ENCODE results near the gene DUS1L.
"Not testable (repeated sequence)": the region's sequence is repeated elsewhere in the genome, so short reads cannot be mapped to it uniquely, and the experiment has no call there.

DUS1L gene

DNA sequence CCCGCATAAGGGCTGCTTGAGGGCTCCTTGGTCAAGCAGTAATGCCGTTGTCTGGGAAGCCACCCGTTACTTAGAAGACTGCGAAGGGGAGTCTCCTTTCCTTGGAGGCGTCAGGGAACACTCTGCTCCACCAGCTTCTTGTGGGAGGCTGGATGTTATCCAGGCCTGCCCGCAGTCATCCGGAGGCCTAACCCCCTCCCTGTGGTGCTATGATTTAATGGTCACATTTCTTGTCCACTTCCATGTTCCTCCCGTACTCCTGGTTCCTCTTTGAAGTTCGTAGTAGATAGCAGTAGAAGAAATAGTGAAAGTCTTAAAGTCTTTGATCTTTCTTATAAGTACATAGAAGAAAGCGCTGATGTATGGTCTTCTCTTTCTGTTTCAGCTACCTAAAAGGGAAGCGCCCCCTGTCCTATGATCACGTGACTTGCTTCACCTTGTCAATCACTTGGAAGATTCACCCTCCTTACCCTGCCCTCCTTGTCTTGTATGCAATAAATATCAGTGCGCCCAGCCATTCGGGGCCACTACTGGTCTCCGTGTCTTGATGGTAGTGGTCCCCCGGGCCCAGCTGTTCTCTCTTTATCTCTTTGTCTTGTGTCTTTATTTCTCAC, 26.7 kb downstream of the DUS1L start:
- DNase-seq, result not testable (repeated sequence)

DNA sequence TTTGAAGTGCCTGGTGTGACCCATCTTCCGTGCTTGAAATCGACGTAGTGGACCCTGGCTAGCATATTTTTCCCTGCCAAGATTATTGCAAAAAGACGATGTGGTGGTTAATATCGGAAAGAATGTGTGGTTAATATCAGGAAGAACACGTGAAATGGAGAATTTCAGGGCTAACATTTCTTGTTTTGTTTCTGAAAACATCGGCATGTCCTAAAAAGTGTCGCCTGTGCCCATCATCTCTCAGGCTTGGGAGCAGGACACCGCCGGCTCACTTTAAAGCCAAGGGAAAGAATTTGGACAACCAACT, 27.8 kb downstream of the DUS1L start:
- DNase-seq, result no peak

GRCh38 chr17:82037092-82037888, 28.3 kb downstream of the DUS1L start, which contains the start of gene DCXR:
Gene DCXR, minus strand, starts transcription at chr17:82037697. Its CDS starts 15 bp downstream, at chr17:82037682.
- DNase-seq, result peak; percentile 57

- no peak for DNase-seq
These were observed 28.9 kb downstream of the DUS1L start for GRCh38 chr17:82036634-82037091.

DNA sequence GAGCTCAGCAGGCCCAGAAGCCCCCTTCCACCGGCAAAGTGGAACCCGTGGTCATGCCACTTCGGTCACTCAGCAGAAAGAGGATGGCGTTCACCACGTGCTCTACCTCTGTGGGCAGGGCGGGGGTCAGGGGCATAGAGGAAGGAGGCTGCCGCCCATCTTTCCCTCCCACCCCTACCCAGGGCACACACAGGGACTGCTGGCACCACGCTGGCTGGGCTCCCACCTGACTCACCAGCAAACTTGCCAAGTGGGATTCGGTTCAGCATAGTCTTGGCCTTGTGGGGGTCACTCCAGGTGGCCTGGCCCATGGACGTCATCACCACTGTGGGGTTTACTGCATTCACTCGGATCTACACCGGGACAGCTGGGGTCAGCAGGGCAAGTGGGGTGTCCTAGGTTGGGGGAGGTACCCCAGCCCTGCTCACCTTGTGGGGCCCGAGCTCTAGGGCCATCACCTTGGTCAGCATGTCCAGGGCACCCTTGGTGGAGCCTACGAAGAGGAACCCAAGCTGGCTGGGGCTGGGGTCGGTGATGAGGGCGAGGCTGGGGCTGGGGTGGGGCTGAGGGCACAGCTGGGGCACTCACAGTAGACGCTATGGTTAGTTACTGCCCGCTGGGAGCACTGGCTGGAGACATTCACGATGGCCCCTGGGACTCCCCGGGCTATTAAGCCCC, 29.5 kb downstream of the DUS1L start:
- no peak for DNase-seq

- no peak for DNase-seq
These were observed 30.1 kb downstream of the DUS1L start for GRCh38 chr17:82035488-82035887.

GRCh38 chr17:82034371-82035011, 31.1 kb downstream of the DUS1L start:
- no peak for DNase-seq

GRCh38 chr17:82033359-82034085, 32.1 kb downstream of the DUS1L start:
- DNase-seq, result no peak

- no peak for DNase-seq
These were observed 33.5 kb downstream of the DUS1L start for GRCh38 chr17:82031885-82032627.

DNA sequence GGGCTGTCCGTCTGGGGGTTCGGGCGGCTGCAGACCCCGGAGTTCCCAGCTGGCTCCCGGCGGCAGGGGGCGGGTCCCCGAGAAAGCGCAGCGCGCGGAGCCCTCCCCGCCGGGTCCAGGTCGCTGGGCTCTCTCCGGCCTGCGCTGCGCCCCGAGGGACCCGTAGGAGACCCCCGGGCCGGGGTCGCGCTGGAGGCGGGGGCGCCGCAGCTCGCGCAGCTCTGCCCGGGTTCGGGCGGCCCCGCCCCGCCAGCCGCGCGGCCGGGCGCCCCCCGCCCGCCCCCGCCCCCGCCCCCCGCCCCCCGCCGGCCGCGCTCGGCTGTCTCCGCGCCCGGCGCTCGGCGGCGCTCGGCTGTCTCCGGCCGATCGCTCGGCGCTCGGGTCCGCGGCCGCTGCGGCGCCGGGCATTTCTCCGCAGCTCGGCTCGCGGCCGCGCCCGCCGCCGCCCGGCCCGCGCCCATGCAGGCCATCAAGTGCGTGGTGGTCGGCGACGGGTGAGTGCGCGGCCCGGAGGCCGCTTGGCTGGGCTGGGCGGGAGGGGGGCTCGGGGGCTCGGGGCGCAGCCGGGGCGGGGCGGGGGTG, 34.2 kb downstream of the DUS1L start, which contains the start of gene RAC3:
Gene RAC3, plus strand, starts transcription at position 376 of the 582 bp plus-strand sequence. Its CDS starts 84 bp downstream, at position 460.
- DNase-seq, result no peak

- DNase-seq, result no peak
These were observed 34.9 kb downstream of the DUS1L start for GRCh38 chr17:82030470-82031302.

DNA sequence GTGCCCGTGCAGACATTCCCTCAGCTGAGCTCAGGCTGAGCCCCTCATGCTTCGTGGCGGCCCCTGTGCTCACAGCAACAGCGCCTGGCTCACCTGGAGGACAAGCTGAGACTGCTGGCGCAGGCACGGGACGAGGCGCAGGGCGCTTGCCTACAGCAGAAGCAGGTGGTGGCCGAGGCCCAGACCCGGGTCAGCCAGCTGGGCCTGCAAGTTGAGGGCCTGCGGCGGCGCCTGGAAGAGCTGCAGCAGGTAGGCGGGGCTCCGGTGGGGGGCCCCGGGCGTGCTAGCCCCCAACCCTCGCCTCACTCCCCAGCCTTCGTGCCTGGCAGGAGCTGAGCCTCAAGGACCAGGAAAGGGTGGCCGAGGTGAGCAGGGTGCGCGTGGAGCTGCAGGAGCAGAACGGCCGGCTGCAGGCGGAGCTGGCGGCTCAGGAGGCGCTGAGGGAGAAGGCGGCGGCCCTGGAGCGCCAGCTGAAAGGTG, 35.6 kb downstream of the DUS1L start:
- DNase-seq, result no peak

DNA sequence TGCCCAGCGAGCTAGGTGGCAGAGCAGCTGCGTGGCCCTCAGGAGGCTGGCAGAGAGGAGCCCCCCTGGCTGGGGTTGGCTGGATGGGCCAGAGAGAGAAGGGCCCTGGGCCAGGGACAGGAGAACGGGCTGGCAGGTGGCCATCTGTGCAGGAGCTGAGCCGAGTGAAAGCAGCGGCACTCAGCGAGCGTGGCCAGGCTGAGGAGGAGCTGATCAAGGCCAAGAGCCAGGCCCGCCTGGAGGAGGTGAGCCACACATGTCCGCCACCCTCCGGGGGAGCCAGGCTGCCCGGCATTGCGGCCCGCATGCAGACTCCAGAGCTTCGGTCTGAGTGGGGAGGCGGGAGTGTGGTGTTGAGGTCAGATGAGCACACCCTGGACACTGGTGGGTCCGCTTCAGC, 36.2 kb downstream of the DUS1L start:
- no peak for DNase-seq

DNA sequence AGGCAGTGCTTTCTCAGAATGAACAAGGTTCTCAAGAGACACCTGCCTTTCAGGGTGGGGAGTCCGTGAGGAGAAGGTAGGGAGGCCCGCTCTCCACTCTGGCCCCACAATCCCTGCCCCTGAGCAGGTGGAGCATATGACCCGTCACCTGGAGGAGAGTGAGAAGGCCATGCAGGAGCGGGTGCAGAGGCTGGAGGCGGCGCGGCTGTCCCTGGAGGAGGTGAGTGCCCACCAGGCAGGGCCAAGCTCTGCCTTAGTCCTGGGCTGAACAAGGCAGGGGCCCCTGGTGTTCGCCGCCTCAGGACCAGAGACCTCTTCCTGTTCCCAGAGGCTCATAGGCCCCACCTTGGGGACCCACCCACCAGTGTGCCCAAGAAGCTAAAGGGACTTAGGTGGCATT, 36.6 kb downstream of the DUS1L start:
- no peak for DNase-seq

DNA sequence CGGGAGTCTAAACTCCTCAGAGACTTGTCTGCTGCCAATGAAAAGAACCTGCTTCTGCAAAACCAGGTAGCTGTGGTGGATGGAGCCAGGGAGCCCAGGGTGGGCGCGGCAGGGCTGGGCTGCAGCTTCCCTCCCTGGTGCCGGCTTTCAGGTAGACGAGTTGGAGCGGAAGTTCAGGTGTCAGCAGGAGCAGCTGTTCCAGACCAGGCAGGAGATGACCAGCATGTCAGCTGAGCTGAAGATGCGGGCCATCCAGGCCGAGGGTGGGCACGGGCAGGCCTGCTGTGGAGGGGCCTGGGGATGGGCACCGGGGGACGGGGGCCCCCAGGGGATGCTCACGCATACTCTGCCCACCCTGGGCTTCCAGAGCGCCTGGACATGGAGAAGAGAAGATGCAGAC, 37.4 kb downstream of the DUS1L start:
- DNase-seq, result no peak

DNA sequence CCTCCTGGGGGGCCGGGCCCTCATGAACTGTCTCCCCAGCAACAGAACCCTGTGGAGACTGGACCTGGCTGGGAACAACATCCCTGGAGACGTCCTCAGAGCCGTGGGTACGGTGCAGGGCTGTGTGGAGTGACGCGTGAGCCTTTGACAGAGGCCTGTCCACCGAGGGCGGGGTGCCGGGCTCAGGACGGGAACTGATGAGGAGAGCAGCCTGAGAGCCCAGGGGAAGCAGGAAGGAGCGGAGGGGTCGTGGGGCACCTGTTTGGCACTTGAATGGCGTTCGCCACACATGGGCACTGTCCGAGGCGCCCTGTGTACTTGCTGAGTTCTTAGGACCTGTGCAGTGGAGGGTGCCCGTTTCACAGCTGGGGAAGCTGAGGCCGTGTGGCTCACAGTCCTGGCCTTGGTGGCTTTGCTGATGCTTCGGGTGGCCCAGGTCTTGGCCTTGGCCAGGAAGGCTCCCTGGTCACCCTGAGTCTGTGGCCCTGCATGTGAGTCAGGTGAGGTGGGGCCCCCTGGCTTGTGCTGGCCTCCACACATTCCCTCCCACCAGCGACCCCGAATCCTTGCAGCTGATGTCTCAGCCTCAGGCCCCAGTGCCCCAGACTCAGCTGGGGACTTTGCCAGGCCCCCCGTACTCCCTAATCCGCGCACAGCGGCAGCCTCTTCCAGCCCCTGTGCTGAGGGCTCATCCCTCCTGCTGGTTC, 40.0 kb downstream of the DUS1L start:
- DNase-seq, result no peak

- no peak for DNase-seq
These were observed 40.7 kb downstream of the DUS1L start for GRCh38 chr17:82024859-82025258.

- DNase-seq, result no peak
These were observed 42.0 kb downstream of the DUS1L start for GRCh38 chr17:82023447-82024241.

DNA sequence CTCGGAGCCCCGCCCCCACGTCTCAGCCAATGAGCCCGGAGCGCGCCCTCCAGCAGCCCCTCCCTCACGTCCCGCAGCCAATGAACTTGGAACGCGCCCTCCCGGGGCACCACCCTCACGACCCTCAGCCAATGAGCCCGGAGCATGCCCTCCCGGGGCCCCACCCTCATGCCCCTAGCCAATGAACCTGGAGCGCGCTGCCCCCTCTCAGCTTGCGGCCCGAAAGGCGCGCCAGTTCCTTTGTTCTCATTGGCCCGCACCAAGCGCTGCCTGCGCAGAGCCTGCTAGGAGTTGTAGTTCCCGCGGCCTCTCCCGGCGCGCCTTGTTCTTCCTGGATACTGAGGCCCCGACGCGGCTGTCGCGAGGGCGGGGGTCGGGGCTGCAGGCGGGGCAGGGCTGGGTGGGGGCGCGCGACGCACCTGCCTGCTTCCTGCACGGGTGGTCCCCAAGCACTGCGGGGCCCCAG, 42.6 kb downstream of the DUS1L start, which contains the start of gene LRRC45:
Gene LRRC45, plus strand, starts transcription at position 325 of the 466 bp plus-strand sequence. CDS start 339 bp downstream, outside the sequence.
- DNase-seq, result peak; percentile 91

Data from DMS79 (cell line).